GM13977 (cell line): ENCODE data around the gene NR3C1.

Experiments
- DNase-seq: peaks from one replicate; pipeline ENCODE4 v3.0.0; 2012; ENCODE audit warnings: low spot score
- in situ Hi-C: fragments of 300-500 bp; cut with MboI; formaldehyde crosslinking; loops from one replicate; pipeline ENCODE4 v1.12.0; 2022; ENCODE audit warnings: low sequenced_read_pairs, low pct_unique_long_range_greater_than_20kb, mixed read lengths, inconsistent platforms; ENCODE audit not compliant: unreplicated experiment
- TF ChIP-seq, protein P1 (sequence below): IDR thresholded peaks from 2 replicates; pipeline ENCODE4 v1.5.1; 2012; ENCODE audit warnings: mild to moderate bottlenecking, control low read depth; ENCODE audit not compliant: insufficient read depth; ENCODE audit errors: extremely low read depth, missing control alignments

NR3C1 gene

DNA sequence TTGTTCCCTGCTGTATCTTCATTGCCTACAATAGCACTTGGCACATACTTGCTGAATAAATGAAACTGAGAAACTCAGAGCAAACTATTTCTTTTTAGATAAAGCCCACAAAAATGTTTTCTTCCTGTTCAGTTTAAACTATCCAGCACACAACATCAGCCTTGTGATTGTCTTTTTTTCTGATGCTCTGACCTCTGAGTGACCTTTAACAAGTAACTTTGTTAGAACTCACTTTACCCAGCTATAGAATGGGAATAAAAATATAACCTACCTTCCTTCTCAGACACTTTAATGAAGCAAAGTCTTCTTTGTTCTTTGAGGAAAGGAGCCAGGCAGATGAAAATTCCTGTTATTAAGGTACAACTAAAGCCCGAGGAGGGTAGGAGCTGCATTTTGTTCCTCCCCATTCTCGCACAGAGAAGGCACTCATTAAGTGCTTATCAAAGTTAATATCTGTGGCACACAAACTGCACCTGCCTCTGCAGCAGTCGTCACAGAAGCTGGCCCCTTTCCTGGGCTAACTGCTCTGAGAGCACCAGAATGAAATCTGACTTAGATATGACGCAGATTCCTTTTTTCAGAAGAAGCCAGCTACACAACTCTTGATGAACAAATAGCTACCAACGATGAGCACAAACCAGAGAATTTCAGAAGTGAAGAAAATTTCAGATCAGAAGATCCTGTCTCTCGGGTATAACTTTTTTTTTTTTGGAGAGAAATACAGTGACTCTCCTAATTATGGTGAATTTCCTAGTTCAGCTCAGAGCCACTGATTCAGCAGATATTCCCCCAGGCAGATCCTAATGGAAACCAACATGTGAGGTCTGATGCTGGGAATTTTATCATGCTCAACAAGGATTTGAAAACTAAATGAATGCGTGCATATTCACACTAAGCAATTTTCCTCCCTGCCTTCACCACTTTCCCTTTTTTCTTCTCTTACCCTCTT is 31.0 kb upstream of the NR3C1 start:
- in situ Hi-C loops, result no loop called here
- TF ChIP-seq, protein P1, sequence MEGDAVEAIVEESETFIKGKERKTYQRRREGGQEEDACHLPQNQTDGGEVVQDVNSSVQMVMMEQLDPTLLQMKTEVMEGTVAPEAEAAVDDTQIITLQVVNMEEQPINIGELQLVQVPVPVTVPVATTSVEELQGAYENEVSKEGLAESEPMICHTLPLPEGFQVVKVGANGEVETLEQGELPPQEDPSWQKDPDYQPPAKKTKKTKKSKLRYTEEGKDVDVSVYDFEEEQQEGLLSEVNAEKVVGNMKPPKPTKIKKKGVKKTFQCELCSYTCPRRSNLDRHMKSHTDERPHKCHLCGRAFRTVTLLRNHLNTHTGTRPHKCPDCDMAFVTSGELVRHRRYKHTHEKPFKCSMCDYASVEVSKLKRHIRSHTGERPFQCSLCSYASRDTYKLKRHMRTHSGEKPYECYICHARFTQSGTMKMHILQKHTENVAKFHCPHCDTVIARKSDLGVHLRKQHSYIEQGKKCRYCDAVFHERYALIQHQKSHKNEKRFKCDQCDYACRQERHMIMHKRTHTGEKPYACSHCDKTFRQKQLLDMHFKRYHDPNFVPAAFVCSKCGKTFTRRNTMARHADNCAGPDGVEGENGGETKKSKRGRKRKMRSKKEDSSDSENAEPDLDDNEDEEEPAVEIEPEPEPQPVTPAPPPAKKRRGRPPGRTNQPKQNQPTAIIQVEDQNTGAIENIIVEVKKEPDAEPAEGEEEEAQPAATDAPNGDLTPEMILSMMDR, result no peak
- no peak for DNase-seq

DNA sequence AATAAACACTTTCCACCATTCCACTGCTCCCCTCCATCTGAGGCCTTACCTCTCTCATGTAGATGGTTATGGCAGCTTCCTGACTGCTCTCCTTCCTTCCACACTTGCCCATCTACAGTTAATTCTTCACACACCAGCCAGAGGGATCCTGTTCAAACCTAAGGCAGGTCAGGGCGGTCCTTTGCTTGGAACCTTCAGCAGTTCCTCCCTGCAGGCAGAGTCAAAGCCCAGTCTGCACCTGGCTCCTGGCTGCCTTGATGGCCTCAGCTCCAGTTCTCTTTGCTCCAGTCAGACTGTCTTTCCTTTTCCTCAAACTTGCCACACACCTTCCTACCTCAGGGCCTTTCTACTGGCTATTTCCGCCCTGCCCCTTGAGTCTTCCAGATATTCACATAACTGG is 30.2 kb upstream of the NR3C1 start:
- no peak for DNase-seq
- in situ Hi-C loops, result no loop called here
- TF ChIP-seq, protein P1, result no peak

- no peak for DNase-seq
- in situ Hi-C loops, result no loop called here
- TF ChIP-seq, protein P1, result no peak
Measured at GRCh38 chr5:143432658-143433239, 29.3 kb upstream of the NR3C1 start.

GRCh38 chr5:143431789-143432188 is 28.3 kb upstream of the NR3C1 start:
- TF ChIP-seq, protein P1, result no peak
- in situ Hi-C loops, result no loop called here
- DNase-seq, result no peak

GRCh38 chr5:143428738-143429420 is 25.4 kb upstream of the NR3C1 start:
- TF ChIP-seq, protein P1, result no peak
- in situ Hi-C loops, result no loop called here
- DNase-seq, result no peak

DNA sequence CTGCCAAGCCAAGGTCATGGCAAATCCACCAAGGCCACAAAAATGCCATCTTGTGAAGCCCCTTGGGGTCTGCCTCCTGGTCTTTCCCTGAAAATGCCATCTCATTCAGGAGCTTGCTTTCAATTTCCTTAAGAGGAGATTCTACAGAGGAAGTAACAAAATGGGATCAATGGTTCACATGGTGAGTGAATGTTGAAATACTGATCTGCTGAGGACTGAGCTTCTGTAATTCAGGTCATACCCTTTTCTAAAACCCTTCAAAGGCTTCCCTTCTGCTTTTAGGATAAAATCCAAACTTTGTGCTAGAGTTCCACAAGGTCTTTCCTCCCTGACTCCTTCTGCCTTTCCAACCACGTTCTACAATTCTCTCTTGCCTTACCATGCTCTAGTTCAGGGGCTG is 24.7 kb upstream of the NR3C1 start:
- TF ChIP-seq, protein P1, result no peak
- no peak for DNase-seq
- in situ Hi-C loops, result no loop called here
